ENCODE results near the gene FAM168A. TPM values are rescaled to one million over a fixed set of nuclear protein-coding genes. Genes with fewer than 3 reads are reported as not detected.

The FAM168A gene
- total and polyA plus RNA-seq, 12 donors, result 7.7 to 41.8 (median 35.3) TPM

DNA sequence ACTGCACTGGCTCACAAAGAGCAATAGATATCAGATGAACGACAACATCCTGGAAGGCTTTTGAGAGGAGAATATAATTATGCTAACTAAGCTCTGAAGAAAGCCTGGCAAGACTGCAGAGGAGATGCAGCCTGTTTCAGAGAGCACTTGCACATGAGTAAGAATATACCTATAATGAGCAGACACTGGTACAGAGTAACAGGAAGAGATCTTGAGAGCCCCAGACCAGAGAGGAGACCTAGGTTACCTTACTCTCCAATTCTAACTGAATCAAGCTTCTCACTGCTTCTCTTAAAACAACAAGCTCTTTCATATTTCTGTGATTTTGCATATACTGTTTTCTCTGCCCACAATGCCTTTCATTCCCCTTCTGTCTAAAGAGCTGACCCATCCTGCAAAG lies 66.5 kb downstream of the FAM168A start:
- H3K4me1 ChIP-seq (replicated peaks in 1 of 2), result peaks cover 0 to 27% of the 10 kb centered on the region in 2 donors
- 27 to 60% (median 44%) methylated on average over 1 of the region's 1 CpG for WGBS, 4 donors
- no peak overlapping the region for H3K27ac ChIP-seq
- intact Hi-C loops (cut with DNase I), result no loop called here
- no peaks in the 10 kb centered on the region for H3K27me3 ChIP-seq
- DNase-seq, result no peak
- no peaks in the 10 kb centered on the region for H3K36me3 ChIP-seq (replicated peaks in 1 of 2)
- TF ChIP-seq, protein P1, sequence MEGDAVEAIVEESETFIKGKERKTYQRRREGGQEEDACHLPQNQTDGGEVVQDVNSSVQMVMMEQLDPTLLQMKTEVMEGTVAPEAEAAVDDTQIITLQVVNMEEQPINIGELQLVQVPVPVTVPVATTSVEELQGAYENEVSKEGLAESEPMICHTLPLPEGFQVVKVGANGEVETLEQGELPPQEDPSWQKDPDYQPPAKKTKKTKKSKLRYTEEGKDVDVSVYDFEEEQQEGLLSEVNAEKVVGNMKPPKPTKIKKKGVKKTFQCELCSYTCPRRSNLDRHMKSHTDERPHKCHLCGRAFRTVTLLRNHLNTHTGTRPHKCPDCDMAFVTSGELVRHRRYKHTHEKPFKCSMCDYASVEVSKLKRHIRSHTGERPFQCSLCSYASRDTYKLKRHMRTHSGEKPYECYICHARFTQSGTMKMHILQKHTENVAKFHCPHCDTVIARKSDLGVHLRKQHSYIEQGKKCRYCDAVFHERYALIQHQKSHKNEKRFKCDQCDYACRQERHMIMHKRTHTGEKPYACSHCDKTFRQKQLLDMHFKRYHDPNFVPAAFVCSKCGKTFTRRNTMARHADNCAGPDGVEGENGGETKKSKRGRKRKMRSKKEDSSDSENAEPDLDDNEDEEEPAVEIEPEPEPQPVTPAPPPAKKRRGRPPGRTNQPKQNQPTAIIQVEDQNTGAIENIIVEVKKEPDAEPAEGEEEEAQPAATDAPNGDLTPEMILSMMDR (IDR thresholded peaks at IDR 0.05), result no peak
- TF ChIP-seq POLR2A (IDR thresholded peaks at IDR 0.05), result no peak
- no peaks in the 10 kb centered on the region for H3K9me3 ChIP-seq (replicated peaks in 1 of 3)
- H3K4me3 ChIP-seq, result no peak overlapping the region

DNA sequence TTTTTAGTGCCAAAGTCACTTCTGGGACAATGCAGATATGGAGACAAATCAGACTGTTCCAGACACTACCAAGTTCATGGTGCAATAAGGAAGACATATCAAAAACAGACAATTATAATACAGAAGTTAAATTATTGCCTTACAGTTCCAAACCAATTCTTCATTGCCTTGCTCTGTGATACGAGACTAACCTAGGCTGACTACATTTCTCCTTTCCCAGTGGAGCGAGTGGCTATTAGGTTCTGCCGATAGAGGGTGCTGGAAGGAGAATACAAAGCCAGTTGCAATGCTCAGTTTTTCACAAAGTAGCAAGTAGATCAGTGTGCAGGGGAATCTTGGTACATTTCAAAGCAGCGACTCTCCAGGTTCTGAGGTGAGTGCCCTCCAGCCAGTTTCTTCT lies 67.8 kb downstream of the FAM168A start:
- Histone ChIP-seq H3K27me3 (no peaks in the 10 kb centered on the region), H3K36me3 (replicated peaks in 1 of 2) (no peaks in the 10 kb centered on the region), H3K4me1 (replicated peaks in 1 of 2) (peaks cover 0 to 30% of the 10 kb centered on the region in 2 donors), H3K9me3 (replicated peaks in 1 of 3) (no peaks in the 10 kb centered on the region), H3K4me3 (no peak overlapping the region), H3K27ac (no peak overlapping the region)
- no peak for DNase-seq
- no peak for TF ChIP-seq POLR2A (IDR thresholded peaks at IDR 0.05)
- TF ChIP-seq, protein P1 (IDR thresholded peaks at IDR 0.05), result peak in 1 of 6 experiments; percentile 22
- intact Hi-C loops (cut with DNase I), result no loop called here
- 76 to 94% (median 83%) methylated on average over 4 of the region's 4 CpGs for WGBS, 4 donors

DNA sequence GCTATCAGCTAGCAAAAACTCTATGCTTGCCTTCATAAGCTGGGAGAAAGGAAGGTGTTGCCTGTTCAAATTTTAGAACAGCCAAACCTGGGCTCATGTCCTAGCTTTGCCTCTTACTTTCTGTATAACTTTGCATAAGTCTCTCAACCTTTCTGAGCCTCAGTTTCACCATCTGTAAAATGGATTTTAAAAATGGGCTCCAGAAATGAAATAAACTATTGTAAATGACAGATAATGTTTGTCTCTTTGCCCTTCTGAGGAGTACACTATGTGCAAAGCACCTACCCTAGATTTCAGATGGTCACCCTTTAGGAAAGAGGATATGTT lies 68.7 kb downstream of the FAM168A start:
- H3K27ac ChIP-seq, result no peak overlapping the region
- H3K4me1 ChIP-seq (replicated peaks in 1 of 2), result peaks cover 0 to 30% of the 10 kb centered on the region in 2 donors
- TF ChIP-seq, protein P1 (IDR thresholded peaks at IDR 0.05), result no peak
- no peak for TF ChIP-seq POLR2A (IDR thresholded peaks at IDR 0.05)
- no peak for DNase-seq
- no peak overlapping the region for H3K4me3 ChIP-seq
- no peaks in the 10 kb centered on the region for H3K27me3 ChIP-seq
- intact Hi-C loops (cut with DNase I), result no loop called here
- no peaks in the 10 kb centered on the region for H3K36me3 ChIP-seq (replicated peaks in 1 of 2)
- no peaks in the 10 kb centered on the region for H3K9me3 ChIP-seq (replicated peaks in 1 of 3)

DNA sequence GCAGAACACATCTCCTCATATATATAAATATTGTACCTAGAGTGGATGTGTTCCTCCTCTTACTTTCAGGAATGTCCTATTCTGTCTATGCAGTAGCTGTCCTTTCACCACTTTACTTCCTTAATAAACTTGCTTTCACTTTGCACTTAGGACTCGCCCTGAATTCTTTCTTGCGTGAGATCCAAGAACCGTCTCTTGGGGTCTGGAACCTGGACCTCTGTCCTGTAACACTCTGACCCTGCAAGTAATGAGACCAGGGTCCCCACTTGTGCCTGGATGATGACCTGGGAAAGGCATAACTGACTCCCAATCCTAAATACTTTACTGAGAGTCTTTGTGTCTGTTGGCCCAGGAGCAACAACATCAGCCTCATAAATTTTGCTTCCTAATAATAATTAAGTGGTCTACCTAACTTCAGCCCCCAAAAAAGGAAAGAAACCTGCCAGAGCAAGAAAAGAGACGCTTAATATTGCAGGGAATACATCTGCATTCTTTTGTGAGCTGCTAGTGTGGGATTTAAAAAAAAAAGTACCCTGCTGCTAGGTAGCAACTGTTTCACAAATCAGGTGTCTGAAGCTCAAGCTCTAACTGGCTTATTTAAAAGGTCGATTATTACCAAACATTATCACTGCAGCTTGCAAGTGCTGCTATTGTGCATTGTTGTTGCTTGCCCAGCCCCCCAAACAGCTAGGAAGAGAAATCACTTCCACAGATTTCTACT lies 69.3 kb downstream of the FAM168A start:
- intact Hi-C loops (cut with DNase I), result no loop called here
- TF ChIP-seq, protein P1 (IDR thresholded peaks at IDR 0.05), result no peak
- TF ChIP-seq POLR2A (IDR thresholded peaks at IDR 0.05), result no peak
- WGBS, 4 donors, result 28 to 35% (median 33%) methylated on average over 5 of the region's 5 CpGs
- peak overlapping the region in 1 of 4 donors; percentile 39 for H3K4me3 ChIP-seq
- no peaks in the 10 kb centered on the region for H3K27me3 ChIP-seq
- H3K4me1 ChIP-seq (replicated peaks in 1 of 2), result peaks cover 0 to 30% of the 10 kb centered on the region in 2 donors
- no peak for DNase-seq
- no peaks in the 10 kb centered on the region for H3K36me3 ChIP-seq (replicated peaks in 1 of 2)
- peak overlapping the region in 1 of 5 donors; percentile 53 for H3K27ac ChIP-seq
- no peaks in the 10 kb centered on the region for H3K9me3 ChIP-seq (replicated peaks in 1 of 3)
